WERI-Rb-1 (cell line): Measurements from ENCODE around the gene BEND6.
"Not testable (repeated sequence)": the region's sequence is repeated elsewhere in the genome, so short reads cannot be mapped to it uniquely, and the experiment has no call there.

Source experiments
- DNase-seq: peaks from one replicate; pipeline ENCODE4 v3.0.0-alpha.2; 2020
- H3K27ac ChIP-seq: fragments of 250-450 bp; sonication (Bioruptor Pico); 2 replicates; pipeline ENCODE4 v1.5.1; 2020; ENCODE audit warnings: mild to moderate bottlenecking, moderate library complexity
- H3K27me3 ChIP-seq: fragments of 250-450 bp; sonication (Bioruptor Pico); 2 replicates; pipeline ENCODE4 v1.5.1; 2021; ENCODE audit warnings: mild to moderate bottlenecking, low read depth, moderate library complexity; ENCODE audit not compliant: insufficient read depth, severe bottlenecking
- H3K36me3 ChIP-seq: fragments of 250-450 bp; sonication (Bioruptor Pico); 2 replicates; pipeline ENCODE4 v1.5.1; 2020; ENCODE audit warnings: mild to moderate bottlenecking, moderate library complexity
- H3K4me3 ChIP-seq: 2 replicates; pipeline ENCODE4 v1.5.1; 2011; ENCODE audit warnings: low read depth, mild to moderate bottlenecking, control low read depth, low read length
- H3K9me3 ChIP-seq: fragments of 250-450 bp; sonication (Bioruptor Pico); 2 replicates; pipeline ENCODE4 v1.5.1; 2021; ENCODE audit warnings: mild to moderate bottlenecking, moderate library complexity; ENCODE audit not compliant: severe bottlenecking
- CTCF ChIP-seq: IDR thresholded peaks from 2 replicates; pipeline ENCODE4 v1.5.1; 2011; ENCODE audit warnings: low read depth, mild to moderate bottlenecking, control low read depth, inconsistent platforms, low read length

The BEND6 gene

GRCh38 chr6:57040011-57040410 lies 85.1 kb downstream of the BEND6 start:
- Histone ChIP-seq H3K36me3 (no peaks in the 10 kb centered on the region), H3K9me3 (no peaks in the 10 kb centered on the region), H3K27ac (no peak overlapping the region), H3K4me3 (no peak overlapping the region), H3K27me3 (no peaks in the 10 kb centered on the region)
- peak; percentile 53 for DNase-seq
- TF ChIP-seq CTCF, result peak; percentile 75

- peaks cover 11% of the 10 kb centered on the region for H3K36me3 ChIP-seq
- not testable (repeated sequence) for DNase-seq, H3K9me3 ChIP-seq, H3K4me3 ChIP-seq, H3K27ac ChIP-seq, H3K27me3 ChIP-seq
Measured at GRCh38 chr6:57044061-57044460, 89.2 kb downstream of the BEND6 start.

- TF ChIP-seq CTCF, result no peak
- H3K36me3 ChIP-seq, result peaks cover 16% of the 10 kb centered on the region
Measured at GRCh38 chr6:57044568-57044967, 89.7 kb downstream of the BEND6 start.

GRCh38 chr6:57046332-57047256 lies 91.7 kb downstream of the BEND6 start, which contains the start of gene KIAA1586:
Gene KIAA1586, plus strand, starts transcription at chr6:57046693. Its CDS starts 63 bp downstream, at chr6:57046756.
- Histone ChIP-seq H3K27ac (peak within 1 kb of the TSS; percentile 80), H3K4me3 (peak within 1 kb of the TSS; percentile 91), H3K36me3 (peaks cover 35% of the 10 kb centered on the region)
- not testable (repeated sequence) for H3K27me3 ChIP-seq, H3K9me3 ChIP-seq
- peak; percentile 99 for DNase-seq

More at GRCh38 chr6:57044568-57044967, 89.7 kb downstream of the BEND6 start:
- H3K27me3 ChIP-seq, result no peaks in the 10 kb centered on the region
- no peak overlapping the region for H3K27ac ChIP-seq
- no peaks in the 10 kb centered on the region for H3K9me3 ChIP-seq
- DNase-seq, result no peak
- no peak overlapping the region for H3K4me3 ChIP-seq

- not testable (repeated sequence) for H3K27me3 ChIP-seq, H3K27ac ChIP-seq, DNase-seq, H3K4me3 ChIP-seq, H3K9me3 ChIP-seq
- peaks cover 42% of the 10 kb centered on the region for H3K36me3 ChIP-seq
Measured at GRCh38 chr6:57047257-57047585, 92.3 kb downstream of the BEND6 start.

GRCh38 chr6:57047859-57048258 lies 93.0 kb downstream of the BEND6 start:
- H3K27me3 ChIP-seq, result not testable (repeated sequence)
- H3K4me3 ChIP-seq, result peak overlapping the region; percentile 10; the same call in 1 of the 2 replicates

GRCh38 chr6:57048577-57048976 lies 93.7 kb downstream of the BEND6 start:
- no peaks in the 10 kb centered on the region for H3K9me3 ChIP-seq
- no peak for TF ChIP-seq CTCF
- H3K27ac ChIP-seq, result no peak overlapping the region
- H3K4me3 ChIP-seq, result no peak overlapping the region
- no peak for DNase-seq
- peaks cover 55% of the 10 kb centered on the region for H3K36me3 ChIP-seq
- H3K27me3 ChIP-seq, result no peaks in the 10 kb centered on the region

More at GRCh38 chr6:57047859-57048258, 93.0 kb downstream of the BEND6 start:
- H3K27ac ChIP-seq, DNase-seq, H3K9me3 ChIP-seq: not testable (repeated sequence)
- H3K36me3 ChIP-seq, result peaks cover 48% of the 10 kb centered on the region

- Histone ChIP-seq H3K27me3 (no peaks in the 10 kb centered on the region), H3K36me3 (peaks cover 62% of the 10 kb centered on the region), H3K9me3 (no peaks in the 10 kb centered on the region), H3K27ac (no peak overlapping the region), H3K4me3 (no peak overlapping the region)
- no peak for DNase-seq
- no peak for TF ChIP-seq CTCF
Measured at GRCh38 chr6:57063847-57064246, 108.9 kb downstream of the BEND6 start.
